ENCODE results near the gene CAMTA1. TPM values are rescaled to one million over a fixed set of nuclear protein-coding genes. Genes with fewer than 3 reads are reported as not detected.

CAMTA1 gene
- total and polyA plus RNA-seq, 4 donors, result 18.0 to 93.5 (median 35.8) TPM

DNA sequence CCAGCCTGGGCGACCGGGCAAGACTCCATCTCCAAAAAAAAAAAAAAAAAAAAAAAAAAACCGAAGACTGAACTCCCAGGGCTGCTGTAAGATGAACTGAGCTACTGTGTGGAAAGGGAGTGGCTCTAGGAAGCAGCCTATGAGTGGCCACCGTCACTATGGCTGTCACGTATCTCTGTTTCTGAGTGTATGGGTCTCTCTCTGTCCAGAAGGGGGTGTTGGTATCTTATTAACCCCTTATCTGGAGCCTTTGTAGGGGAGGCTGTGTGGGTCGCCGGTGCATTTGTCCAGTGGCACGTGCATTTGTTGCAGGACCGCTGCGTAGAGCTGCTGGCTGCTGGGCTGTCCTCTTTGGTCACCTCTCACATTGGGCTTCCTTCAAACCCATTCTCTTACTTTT, 326.6 kb downstream of the CAMTA1 start (continued):
- TF ChIP-seq, protein P1, sequence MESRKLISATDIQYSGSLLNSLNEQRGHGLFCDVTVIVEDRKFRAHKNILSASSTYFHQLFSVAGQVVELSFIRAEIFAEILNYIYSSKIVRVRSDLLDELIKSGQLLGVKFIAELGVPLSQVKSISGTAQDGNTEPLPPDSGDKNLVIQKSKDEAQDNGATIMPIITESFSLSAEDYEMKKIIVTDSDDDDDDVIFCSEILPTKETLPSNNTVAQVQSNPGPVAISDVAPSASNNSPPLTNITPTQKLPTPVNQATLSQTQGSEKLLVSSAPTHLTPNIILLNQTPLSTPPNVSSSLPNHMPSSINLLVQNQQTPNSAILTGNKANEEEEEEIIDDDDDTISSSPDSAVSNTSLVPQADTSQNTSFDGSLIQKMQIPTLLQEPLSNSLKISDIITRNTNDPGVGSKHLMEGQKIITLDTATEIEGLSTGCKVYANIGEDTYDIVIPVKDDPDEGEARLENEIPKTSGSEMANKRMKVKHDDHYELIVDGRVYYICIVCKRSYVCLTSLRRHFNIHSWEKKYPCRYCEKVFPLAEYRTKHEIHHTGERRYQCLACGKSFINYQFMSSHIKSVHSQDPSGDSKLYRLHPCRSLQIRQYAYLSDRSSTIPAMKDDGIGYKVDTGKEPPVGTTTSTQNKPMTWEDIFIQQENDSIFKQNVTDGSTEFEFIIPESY (IDR thresholded peaks at IDR 0.05), result no peak
- no peak for TF ChIP-seq EGR1 (IDR thresholded peaks at IDR 0.05; ENCODE audit: low read depth in 2 of 2)
- TF ChIP-seq, protein P2, sequence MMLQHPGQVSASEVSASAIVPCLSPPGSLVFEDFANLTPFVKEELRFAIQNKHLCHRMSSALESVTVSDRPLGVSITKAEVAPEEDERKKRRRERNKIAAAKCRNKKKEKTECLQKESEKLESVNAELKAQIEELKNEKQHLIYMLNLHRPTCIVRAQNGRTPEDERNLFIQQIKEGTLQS (IDR thresholded peaks at IDR 0.05), result no peak
- TF ChIP-seq TAF1 (conservative IDR thresholded peaks at IDR 0.05), result no peak
- TF ChIP-seq FOXA2 (IDR thresholded peaks at IDR 0.05), result no peak
- no peak for TF ChIP-seq JUND (IDR thresholded peaks at IDR 0.05)

DNA sequence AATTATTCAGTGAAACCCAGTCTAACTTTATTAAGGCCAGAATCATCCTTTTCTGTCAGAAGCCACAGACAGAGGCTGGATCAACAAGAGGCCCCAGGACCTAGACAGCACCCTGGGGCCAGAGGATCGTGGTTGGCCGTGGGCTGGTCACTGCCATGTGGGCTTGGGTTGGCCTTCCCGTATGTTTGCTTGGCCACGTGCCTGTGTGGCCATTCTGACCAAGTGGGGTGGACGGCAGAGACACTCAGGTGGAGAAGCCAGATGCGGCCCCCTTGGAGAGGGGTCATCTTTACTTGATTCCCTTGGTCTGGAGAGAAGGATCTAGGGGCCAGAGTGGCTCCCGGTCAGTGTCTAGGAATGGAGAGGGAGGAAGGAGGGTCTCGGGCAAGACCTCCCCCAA, 327.9 kb downstream of the CAMTA1 start:
- TF ChIP-seq, protein P3, sequence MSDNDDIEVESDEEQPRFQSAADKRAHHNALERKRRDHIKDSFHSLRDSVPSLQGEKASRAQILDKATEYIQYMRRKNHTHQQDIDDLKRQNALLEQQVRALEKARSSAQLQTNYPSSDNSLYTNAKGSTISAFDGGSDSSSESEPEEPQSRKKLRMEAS (IDR thresholded peaks at IDR 0.05), result no peak
- TF ChIP-seq GABPA (IDR thresholded peaks at IDR 0.05 in 1 of 2, conservative IDR thresholded peaks at IDR 0.05 in 1 of 2) (no peak), FOXA2 (IDR thresholded peaks at IDR 0.05) (no peak), SP1 (IDR thresholded peaks at IDR 0.05) (no peak), RXRA (IDR thresholded peaks at IDR 0.05) (no peak), HNF4G (IDR thresholded peaks at IDR 0.05) (no peak), RAD21 (IDR thresholded peaks at IDR 0.05) (no peak), NR2F2 (IDR thresholded peaks at IDR 0.05) (no peak), TAF1 (conservative IDR thresholded peaks at IDR 0.05) (no peak), YY1 (IDR thresholded peaks at IDR 0.05) (no peak), JUND (IDR thresholded peaks at IDR 0.05) (no peak), FOXA1 (IDR thresholded peaks at IDR 0.05) (no peak), EGR1 (IDR thresholded peaks at IDR 0.05; ENCODE audit: low read depth in 2 of 2) (no peak), HNF4A (conservative IDR thresholded peaks at IDR 0.05) (no peak)
- TF ChIP-seq, protein P4, sequence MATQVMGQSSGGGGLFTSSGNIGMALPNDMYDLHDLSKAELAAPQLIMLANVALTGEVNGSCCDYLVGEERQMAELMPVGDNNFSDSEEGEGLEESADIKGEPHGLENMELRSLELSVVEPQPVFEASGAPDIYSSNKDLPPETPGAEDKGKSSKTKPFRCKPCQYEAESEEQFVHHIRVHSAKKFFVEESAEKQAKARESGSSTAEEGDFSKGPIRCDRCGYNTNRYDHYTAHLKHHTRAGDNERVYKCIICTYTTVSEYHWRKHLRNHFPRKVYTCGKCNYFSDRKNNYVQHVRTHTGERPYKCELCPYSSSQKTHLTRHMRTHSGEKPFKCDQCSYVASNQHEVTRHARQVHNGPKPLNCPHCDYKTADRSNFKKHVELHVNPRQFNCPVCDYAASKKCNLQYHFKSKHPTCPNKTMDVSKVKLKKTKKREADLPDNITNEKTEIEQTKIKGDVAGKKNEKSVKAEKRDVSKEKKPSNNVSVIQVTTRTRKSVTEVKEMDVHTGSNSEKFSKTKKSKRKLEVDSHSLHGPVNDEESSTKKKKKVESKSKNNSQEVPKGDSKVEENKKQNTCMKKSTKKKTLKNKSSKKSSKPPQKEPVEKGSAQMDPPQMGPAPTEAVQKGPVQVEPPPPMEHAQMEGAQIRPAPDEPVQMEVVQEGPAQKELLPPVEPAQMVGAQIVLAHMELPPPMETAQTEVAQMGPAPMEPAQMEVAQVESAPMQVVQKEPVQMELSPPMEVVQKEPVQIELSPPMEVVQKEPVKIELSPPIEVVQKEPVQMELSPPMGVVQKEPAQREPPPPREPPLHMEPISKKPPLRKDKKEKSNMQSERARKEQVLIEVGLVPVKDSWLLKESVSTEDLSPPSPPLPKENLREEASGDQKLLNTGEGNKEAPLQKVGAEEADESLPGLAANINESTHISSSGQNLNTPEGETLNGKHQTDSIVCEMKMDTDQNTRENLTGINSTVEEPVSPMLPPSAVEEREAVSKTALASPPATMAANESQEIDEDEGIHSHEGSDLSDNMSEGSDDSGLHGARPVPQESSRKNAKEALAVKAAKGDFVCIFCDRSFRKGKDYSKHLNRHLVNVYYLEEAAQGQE (IDR thresholded peaks at IDR 0.05), result no peak
- TF ChIP-seq, protein P2 (IDR thresholded peaks at IDR 0.05), result no peak
- TF ChIP-seq, protein P5, sequence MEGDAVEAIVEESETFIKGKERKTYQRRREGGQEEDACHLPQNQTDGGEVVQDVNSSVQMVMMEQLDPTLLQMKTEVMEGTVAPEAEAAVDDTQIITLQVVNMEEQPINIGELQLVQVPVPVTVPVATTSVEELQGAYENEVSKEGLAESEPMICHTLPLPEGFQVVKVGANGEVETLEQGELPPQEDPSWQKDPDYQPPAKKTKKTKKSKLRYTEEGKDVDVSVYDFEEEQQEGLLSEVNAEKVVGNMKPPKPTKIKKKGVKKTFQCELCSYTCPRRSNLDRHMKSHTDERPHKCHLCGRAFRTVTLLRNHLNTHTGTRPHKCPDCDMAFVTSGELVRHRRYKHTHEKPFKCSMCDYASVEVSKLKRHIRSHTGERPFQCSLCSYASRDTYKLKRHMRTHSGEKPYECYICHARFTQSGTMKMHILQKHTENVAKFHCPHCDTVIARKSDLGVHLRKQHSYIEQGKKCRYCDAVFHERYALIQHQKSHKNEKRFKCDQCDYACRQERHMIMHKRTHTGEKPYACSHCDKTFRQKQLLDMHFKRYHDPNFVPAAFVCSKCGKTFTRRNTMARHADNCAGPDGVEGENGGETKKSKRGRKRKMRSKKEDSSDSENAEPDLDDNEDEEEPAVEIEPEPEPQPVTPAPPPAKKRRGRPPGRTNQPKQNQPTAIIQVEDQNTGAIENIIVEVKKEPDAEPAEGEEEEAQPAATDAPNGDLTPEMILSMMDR (IDR thresholded peaks at IDR 0.05; ENCODE audit: low read depth, low read length, missing input control), result no peak
- TF ChIP-seq, protein P1 (IDR thresholded peaks at IDR 0.05), result no peak
- H3K9me3 ChIP-seq (ENCODE audit: control insufficient read depth in 4 of 4, low read length in 3 of 4), result no peaks in the 10 kb centered on the region
- no peak for DNase-seq (ENCODE audit: low spot score)
- peaks cover 0 to 1% (median 0%) of the 10 kb centered on the region in 4 donors for H3K36me3 ChIP-seq (ENCODE audit: control insufficient read depth in 4 of 4, insufficient read depth in 3 of 4, low read depth in 1 of 4, low read length in 3 of 4)
- H3K27me3 ChIP-seq (ENCODE audit: control insufficient read depth in 4 of 4, insufficient read depth in 4 of 4, low read length in 3 of 4), result no peaks in the 10 kb centered on the region
- peaks cover 0 to 6% (median 0%) of the 10 kb centered on the region in 4 donors for H3K4me1 ChIP-seq (ENCODE audit: control insufficient read depth in 4 of 4, insufficient read depth in 4 of 4, low read length in 3 of 4)
- H3K27ac ChIP-seq (ENCODE audit: low read depth in 1 of 2, low read length in 2 of 2), result no peak overlapping the region
- WGBS, result 89% methylated on average over 8 of the region's 8 CpGs
- no peak overlapping the region for H3K9ac ChIP-seq (ENCODE audit: low read depth in 1 of 2, low read length in 2 of 2)
- H3K4me3 ChIP-seq (ENCODE audit: low read depth in 1 of 3, low read length in 3 of 3), result no peak overlapping the region

Data from liver (tissue), 9 donors.